Gastrocnemius medialis (tissue), 4 donors: ENCODE measurements around the gene PRR5L. TPM values are rescaled to one million over a fixed set of nuclear protein-coding genes. Genes with fewer than 3 reads are reported as not detected.

Source experiments
- ATAC-seq, 2 donors: fragments of 150-250 bp; one replicate each; pipeline ENCODE4 v1.9.1; 2016
- DNase-seq, 2 donors: peaks; one replicate each; pipeline ENCODE4 v3.0.0-alpha.2; 2019
- H3K27ac ChIP-seq, 4 donors: fragments of 200-600 bp; sonication (generic); 1 replicate in 1 of 4; 2 replicates in 3 of 4; pipeline ENCODE4 v1.5.1; 2016 to 2018; ENCODE audit warnings: mild to moderate bottlenecking in 2 of 4, moderate library complexity in 1 of 4
- H3K27me3 ChIP-seq, 3 donors: fragments of 200-600 bp; sonication (generic) in 2 of 3; 1 replicate in 1 of 3; 2 replicates in 2 of 3; pipeline versions ENCODE4 v1.5.1 to v1.6.0; 2016 to 2019; ENCODE audit warnings: mild to moderate bottlenecking in 1 of 3, moderate library complexity in 1 of 3
- H3K36me3 ChIP-seq, 2 donors: fragments of 200-600 bp; sonication (generic) in 1 of 2; one replicate each; pipeline ENCODE4 v1.5.1; 2017 to 2018
- H3K4me1 ChIP-seq, 2 donors: fragments of 200-600 bp; sonication (generic) in 1 of 2; one replicate each; pipeline ENCODE4 v1.5.1; 2016 to 2017; ENCODE audit warnings: mild to moderate bottlenecking in 2 of 2
- H3K4me3 ChIP-seq, 4 donors: fragments of 200-600 bp; sonication (generic) in 3 of 4; 1 replicate in 1 of 4; 2 replicates in 3 of 4; pipeline ENCODE4 v1.5.1; 2016 to 2019; ENCODE audit warnings: mild to moderate bottlenecking in 2 of 4
- H3K9me3 ChIP-seq, 3 donors: fragments of 200-600 bp; sonication (generic) in 2 of 3; 1 replicate in 1 of 3; 2 replicates in 2 of 3; pipeline ENCODE4 v1.5.1; 2016 to 2019
- CTCF ChIP-seq, 5 experiments: fragments of 450-650 bp in 3 of 5; fragments of 200-600 bp in 2 of 5; sonication (generic) in 2 of 5; IDR thresholded peaks in 4 of 5; conservative IDR thresholded peaks in 1 of 5; 1 replicate in 4 of 5; 2 replicates in 1 of 5; pipeline ENCODE4 v1.5.1; 2016 to 2019; ENCODE audit warnings: antibody characterized with exemption in 5 of 5, mild to moderate bottlenecking in 3 of 5, moderate library complexity in 3 of 5
- POLR2A ChIP-seq, 2 donors: fragments of 450-650 bp; IDR thresholded peaks; one replicate each; pipeline ENCODE4 v1.6.1; 2017; ENCODE audit warnings: antibody characterized with exemption in 2 of 2, mild to moderate bottlenecking in 2 of 2, moderate library complexity in 2 of 2
- in situ Hi-C, 4 donors: fragments of 200-750 bp; cut with MboI; loops; one replicate each; pipeline versions ENCODE4 v1.15.0 to v1.8.0; 2017; ENCODE audit warnings: low sequenced_read_pairs in 4 of 4
- intact Hi-C: fragments of 100-400 bp; cut with DNase I; formaldehyde crosslinking; loops from one replicate; pipeline ENCODE4 v1.15.1; 2023; ENCODE audit warnings: low total_unique reads
- total RNA-seq, 4 donors: library from RNA; depleted of rRNA; stranded (reverse); fragments of >200 nt; gene quantifications; one replicate each; pipeline versions ENCODE4 v1.1.0 to v1.2.3, GENCODE V29; 2016

The PRR5L gene
- total RNA-seq, 4 donors from 2014 or later, result 0.46 to 3.2 (median 1.2) TPM

- no peak for TF ChIP-seq CTCF (IDR thresholded peaks at IDR 0.05 in 4 of 5, conservative IDR thresholded peaks at IDR 0.05 in 1 of 5)
- TF ChIP-seq POLR2A (IDR thresholded peaks at IDR 0.05), result no peak
- H3K27ac ChIP-seq, result no peak overlapping the region
- H3K4me1 ChIP-seq, result no peaks in the 10 kb centered on the region
- ATAC-seq (no peak), DNase-seq (no peak)
- H3K9me3 ChIP-seq, result no peaks in the 10 kb centered on the region
- no peak overlapping the region for H3K4me3 ChIP-seq
- no peaks in the 10 kb centered on the region for H3K27me3 ChIP-seq
- H3K36me3 ChIP-seq, result no peaks in the 10 kb centered on the region
- intact Hi-C loops (no loop called here), in situ Hi-C loops (no loop called here)
These were observed 33.0 kb downstream of the PRR5L start for GRCh38 chr11:36328966-36329673.

DNA sequence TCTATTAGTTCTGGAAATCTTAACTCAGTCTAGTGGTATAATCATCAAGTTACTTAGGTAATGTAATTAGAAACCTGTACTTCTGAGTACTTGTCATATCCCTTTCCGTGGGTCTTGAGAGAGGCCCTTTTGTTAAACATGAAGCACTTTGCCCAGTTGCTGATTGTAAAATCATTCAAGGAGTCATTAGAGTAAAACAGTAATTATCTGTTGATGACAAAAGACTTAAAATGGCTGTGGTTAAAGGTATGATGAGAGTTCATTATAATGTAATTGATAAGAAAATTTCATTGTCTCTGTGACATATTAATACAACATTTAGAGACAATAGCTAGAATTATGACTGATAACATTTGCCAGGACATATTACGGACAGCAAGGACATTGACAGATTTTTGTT lies 34.3 kb downstream of the PRR5L start:
- intact Hi-C loops, result no loop called here
- Histone ChIP-seq H3K27me3 (no peaks in the 10 kb centered on the region), H3K9me3 (no peaks in the 10 kb centered on the region), H3K4me1 (no peaks in the 10 kb centered on the region), H3K4me3 (no peak overlapping the region), H3K27ac (no peak overlapping the region), H3K36me3 (no peaks in the 10 kb centered on the region)
- DNase-seq, result no peak
- in situ Hi-C loops, result no loop called here
- ATAC-seq, result no peak
- TF ChIP-seq POLR2A (IDR thresholded peaks at IDR 0.05) (no peak), CTCF (IDR thresholded peaks at IDR 0.05 in 4 of 5, conservative IDR thresholded peaks at IDR 0.05 in 1 of 5) (no peak)

DNA sequence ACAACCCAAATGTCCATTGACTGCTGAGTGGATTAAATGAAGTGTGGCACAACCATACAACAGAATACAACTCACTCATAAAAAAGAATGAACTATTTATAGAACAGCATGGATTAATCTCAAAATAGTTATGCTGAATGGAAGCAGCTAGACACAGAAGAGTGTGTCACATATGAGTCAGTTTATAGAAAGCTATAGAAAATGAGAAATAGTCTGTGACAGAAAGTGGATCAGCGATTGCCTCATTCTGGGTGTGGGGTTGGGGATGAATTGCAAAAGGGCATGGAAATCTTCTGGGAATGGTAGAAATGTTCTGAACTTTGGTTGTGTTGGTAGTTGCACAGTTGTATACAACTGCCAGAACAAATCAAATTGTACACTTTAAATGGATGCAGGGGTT lies 37.4 kb downstream of the PRR5L start:
- no peak for ATAC-seq
- intact Hi-C loops (no loop called here), in situ Hi-C loops (no loop called here)
- DNase-seq, result no peak
- TF ChIP-seq CTCF (IDR thresholded peaks at IDR 0.05 in 4 of 5, conservative IDR thresholded peaks at IDR 0.05 in 1 of 5), result no peak
- no peak for TF ChIP-seq POLR2A (IDR thresholded peaks at IDR 0.05)
- H3K4me3 ChIP-seq, result no peak overlapping the region
- no peaks in the 10 kb centered on the region for H3K4me1 ChIP-seq
- no peaks in the 10 kb centered on the region for H3K36me3 ChIP-seq
- H3K27ac ChIP-seq, result no peak overlapping the region
- no peaks in the 10 kb centered on the region for H3K27me3 ChIP-seq
- H3K9me3 ChIP-seq, result no peaks in the 10 kb centered on the region

DNA sequence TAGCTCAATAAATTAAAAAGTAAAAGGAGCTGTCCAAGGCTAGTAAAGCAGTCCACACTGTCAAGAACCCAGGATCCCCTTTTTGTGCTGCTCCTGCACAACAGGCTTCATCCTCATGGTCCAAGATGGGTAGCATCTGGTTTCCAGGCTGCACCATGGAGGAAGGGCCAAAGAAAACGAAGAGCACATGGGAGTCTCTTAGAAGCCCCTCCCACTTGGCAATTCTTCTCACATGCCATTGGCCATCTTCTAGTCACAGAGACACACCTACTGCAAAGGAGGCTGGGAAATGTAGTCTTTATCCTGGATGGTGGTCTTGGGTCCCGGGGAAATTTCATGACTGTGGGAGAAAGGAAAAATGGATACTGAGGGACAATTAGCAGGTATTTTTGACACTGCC lies 37.8 kb downstream of the PRR5L start:
- Histone ChIP-seq H3K4me1 (no peaks in the 10 kb centered on the region), H3K27me3 (no peaks in the 10 kb centered on the region), H3K27ac (no peak overlapping the region), H3K4me3 (no peak overlapping the region), H3K36me3 (no peaks in the 10 kb centered on the region), H3K9me3 (no peaks in the 10 kb centered on the region)
- DNase-seq, result no peak
- TF ChIP-seq POLR2A (IDR thresholded peaks at IDR 0.05) (no peak), CTCF (IDR thresholded peaks at IDR 0.05 in 4 of 5, conservative IDR thresholded peaks at IDR 0.05 in 1 of 5) (no peak)
- intact Hi-C loops, result no loop called here
- in situ Hi-C loops, result no loop called here
- ATAC-seq, result no peak

DNA sequence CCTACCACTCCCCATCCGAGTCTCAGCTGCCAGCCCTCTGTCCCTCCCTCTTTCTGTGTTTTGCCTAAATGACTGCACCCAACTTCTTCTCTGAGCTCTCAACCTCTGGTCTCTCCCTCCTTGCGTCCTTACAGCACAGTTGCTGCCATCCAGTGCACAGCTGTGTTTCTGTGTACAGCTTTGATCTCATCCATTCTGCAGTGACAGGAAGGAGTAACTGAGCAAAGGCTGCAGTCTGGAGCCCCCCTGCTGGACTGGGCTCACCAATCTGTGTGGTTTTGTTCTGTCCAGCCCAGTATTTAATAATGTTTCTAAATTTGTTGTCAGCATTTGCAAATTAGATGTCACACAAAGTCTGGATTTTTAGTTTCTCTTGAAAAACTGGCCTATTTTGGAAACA lies 43.8 kb downstream of the PRR5L start:
- Histone ChIP-seq H3K27ac (no peak overlapping the region), H3K9me3 (no peaks in the 10 kb centered on the region), H3K27me3 (no peaks in the 10 kb centered on the region), H3K4me1 (no peaks in the 10 kb centered on the region), H3K4me3 (no peak overlapping the region), H3K36me3 (no peaks in the 10 kb centered on the region)
- ATAC-seq (no peak), DNase-seq (no peak)
- in situ Hi-C loops (no loop called here), intact Hi-C loops (no loop called here)
- TF ChIP-seq CTCF (IDR thresholded peaks at IDR 0.05 in 4 of 5, conservative IDR thresholded peaks at IDR 0.05 in 1 of 5) (no peak), POLR2A (IDR thresholded peaks at IDR 0.05) (no peak)
